Endometrial microvascular endothelial cells (primary cell): ENCODE measurements around the gene SLC4A8. TPM values are rescaled to one million over a fixed set of nuclear protein-coding genes. Genes with fewer than 3 reads are reported as not detected.

Source experiments
- in situ Hi-C: cut with HindIII; loops from 2 replicates; pipeline ENCODE4 v1.10.0; 2017; ENCODE audit warnings: low sequenced_read_pairs, low pct_unique_long_range_greater_than_20kb; ENCODE audit errors: inconsistent ontology term
- total RNA-seq: library from RNA; depleted of rRNA; stranded (reverse); fragments of >200 nt; gene quantifications from one replicate; pipeline ENCODE4 v1.2.3, GENCODE V29; 2015; ENCODE audit errors: inconsistent ontology term

Gene SLC4A8
- total RNA-seq = 5.2 TPM

DNA sequence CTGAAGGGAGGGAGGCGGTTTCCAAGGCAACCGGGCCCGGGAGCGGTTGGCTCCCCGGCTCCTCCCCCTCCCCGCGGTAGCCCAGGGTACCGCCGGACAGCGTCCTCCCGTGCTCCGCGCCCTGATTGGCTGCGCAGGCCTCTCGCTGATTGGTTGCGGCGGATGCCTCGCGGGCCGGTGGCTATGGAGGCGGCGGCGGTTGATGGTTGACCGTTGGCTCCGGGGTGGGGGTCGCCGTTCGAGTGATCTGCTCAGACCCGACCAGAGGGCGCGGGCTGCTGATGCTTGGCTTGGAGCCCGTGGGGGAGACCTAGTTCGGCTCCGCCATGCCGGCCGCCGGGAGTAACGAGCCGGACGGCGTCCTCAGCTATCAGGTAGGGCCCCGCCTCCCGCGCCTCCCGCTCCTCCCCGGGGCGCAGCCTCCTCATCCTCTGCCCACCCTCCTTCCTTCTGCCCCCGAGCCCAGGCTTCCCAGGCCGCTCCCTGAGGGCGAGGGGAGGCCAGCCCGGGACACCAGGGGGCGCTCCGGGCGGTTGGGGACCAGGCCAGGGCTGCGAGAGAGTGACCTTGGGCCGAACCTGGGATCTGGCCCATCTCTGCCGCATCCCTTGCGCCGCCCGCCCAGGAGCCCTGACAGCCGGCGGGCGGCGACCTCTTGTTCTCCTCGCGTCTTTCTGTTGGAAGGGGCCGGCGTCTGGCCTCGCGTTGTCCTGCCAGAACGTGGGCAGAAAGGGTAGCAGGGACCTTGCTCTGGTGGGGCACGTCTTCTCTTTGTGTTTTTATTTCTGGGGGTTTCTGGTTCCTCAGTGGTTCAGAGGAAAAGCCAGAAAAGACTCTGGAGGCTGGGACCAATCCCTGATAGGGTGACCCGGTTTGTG is at the start of gene SLC4A8:
Gene SLC4A8 (plus strand): TSS at position 170 of the 878 bp plus-strand sequence. CDS start 157 bp downstream, at position 327.
- in situ Hi-C loops = no loop called here

GRCh38 chr12:51374856-51375255 is 49.8 kb upstream of the SLC4A8 start:
- in situ Hi-C loops = no loop called here

DNA sequence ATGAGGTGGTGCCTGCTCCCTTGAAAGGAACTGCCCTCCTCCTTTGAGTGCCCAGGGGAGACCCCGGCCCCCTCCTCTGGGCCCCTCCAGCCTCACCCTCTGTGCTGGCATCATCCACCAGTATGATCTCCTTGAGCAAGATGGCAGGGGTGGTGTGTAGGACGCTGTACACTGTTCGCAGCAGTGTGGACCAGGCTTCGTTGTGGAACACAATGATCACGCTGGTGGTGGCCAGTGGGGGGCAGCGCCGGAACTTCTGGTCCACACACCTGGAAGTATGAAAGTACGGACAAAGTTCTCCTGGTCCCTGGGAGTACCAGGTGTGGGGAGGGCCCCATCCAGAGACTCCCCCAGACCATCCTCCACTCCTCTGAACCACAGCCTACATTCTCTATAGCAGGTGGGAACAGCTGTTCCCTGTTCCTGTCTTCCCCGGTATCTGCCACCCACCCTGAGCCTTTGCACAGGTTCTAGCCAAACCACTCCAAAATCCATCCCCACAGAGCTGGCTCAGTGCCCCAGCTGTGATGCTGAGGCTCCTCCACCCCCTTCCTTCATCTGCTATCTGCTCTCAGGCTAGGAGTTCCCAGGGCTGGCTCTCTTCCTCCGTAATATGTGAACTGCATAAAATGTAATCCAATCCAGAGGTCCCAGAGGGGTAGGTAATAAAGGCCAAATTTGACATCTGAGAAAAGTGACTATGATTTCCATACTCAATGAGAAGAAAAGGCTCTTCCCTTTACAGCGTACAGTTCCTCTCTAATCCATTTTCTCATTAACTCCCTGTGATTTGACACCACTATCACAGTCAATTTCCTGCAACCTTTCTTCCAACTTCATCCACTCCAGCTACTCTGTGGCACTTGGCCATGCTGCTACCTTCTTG is 47.3 kb upstream of the SLC4A8 start:
- in situ Hi-C loops = no loop called here

DNA sequence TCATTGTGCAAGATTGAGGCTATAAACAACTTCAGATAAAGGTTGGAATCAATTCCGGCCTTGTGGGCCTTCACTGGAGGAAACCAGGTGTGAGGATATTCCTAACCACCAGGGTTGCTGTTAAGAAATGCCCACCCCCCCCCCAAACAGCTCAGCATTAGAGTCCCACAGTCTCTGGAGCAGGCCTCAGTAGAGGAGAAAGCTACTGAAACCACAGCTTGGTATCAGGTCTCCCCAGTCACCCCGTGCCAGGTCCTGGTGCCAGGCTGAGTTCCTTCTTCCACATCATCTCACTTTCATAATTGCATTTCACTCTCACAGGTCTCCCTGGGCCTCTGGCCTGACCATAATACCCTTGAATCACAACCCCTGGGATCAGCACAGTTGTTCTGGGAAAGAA is 45.9 kb upstream of the SLC4A8 start:
- in situ Hi-C loops = no loop called here

DNA sequence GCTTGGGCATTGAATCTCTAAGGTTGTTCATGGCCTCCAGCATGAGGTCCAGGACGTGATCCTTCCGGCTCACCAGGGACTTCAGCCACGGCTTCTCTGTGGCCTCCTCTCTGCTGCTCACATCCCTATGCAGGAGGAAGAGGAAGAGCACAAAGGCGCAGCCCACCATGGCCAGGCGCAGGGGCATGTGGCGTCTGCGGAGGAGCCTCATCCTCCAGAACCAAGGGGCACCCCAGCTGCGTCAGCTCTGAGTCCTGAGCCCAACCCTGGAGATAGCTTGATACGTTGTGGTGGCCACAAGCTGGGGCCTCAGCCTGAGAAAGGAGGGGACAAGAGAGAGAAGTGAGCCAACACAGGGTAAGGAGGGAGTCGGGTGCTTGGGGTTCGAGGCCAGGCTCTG is 45.1 kb upstream of the SLC4A8 start:
- in situ Hi-C loops = no loop called here

GRCh38 chr12:51381226-51382079 is 43.2 kb upstream of the SLC4A8 start:
- in situ Hi-C loops = no loop called here

DNA sequence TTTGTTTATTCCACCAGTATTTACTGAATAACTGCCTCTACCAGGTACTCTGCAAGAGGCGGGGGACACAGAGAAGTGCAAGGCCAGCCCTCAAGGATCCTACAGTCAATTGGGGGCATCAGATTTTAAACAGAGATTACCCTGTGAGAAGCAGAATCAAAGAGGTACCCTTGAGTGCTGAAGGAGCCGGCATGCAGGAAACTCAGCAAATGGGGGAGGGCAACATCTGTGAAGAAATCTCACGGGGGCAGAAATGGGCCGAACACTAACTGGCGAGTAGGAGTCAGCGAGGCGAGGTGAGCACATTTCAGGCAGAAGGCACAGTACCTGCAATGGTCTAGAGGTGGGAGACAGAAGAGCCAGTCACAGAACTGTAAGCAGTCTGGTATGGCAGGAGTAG is 42.5 kb upstream of the SLC4A8 start:
- in situ Hi-C loops = no loop called here

- in situ Hi-C loops = no loop called here
These were observed 41.2 kb upstream of the SLC4A8 start for GRCh38 chr12:51383269-51383905.

GRCh38 chr12:51386351-51386750 is 38.3 kb upstream of the SLC4A8 start:
- in situ Hi-C loops = no loop called here

GRCh38 chr12:51388069-51388799 is 36.4 kb upstream of the SLC4A8 start:
- in situ Hi-C loops = no loop called here

- in situ Hi-C loops = no loop called here
These were observed 35.8 kb upstream of the SLC4A8 start for GRCh38 chr12:51388846-51389245.

DNA sequence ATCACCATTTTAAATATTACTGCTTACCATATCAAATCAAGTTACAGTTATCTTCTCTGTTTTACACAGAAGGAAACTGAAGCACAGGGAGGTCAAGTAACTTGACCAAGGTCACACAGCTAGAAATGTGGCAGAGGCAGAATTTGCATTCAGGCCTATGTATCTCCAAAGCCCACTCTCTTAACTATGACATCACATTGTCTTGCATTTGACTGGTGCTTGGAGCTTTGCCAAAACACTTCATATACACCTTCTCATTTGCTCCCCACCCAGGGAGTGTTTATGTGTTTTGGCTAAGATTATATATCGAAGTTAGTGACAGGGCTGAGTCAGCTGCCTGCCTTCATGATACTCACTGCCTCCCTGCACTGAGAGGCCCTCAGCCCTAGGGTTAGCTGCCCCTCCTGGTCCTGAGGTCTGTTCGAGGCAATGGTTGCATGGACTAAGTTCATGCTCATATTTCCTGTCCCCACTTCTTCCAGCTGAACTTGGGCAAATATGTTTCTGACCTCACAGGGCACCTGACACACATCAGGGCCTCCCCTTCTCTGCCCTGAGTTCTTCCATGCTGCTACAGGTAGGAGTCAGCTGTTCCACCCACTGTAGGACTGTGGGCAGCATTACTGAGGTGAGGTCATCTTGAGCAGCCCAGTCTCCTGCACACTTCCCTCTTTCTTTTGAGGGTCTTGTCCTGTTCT is 35.2 kb upstream of the SLC4A8 start:
- in situ Hi-C loops = no loop called here

- in situ Hi-C loops = no loop called here
These were observed 34.2 kb upstream of the SLC4A8 start for GRCh38 chr12:51390457-51390856.

DNA sequence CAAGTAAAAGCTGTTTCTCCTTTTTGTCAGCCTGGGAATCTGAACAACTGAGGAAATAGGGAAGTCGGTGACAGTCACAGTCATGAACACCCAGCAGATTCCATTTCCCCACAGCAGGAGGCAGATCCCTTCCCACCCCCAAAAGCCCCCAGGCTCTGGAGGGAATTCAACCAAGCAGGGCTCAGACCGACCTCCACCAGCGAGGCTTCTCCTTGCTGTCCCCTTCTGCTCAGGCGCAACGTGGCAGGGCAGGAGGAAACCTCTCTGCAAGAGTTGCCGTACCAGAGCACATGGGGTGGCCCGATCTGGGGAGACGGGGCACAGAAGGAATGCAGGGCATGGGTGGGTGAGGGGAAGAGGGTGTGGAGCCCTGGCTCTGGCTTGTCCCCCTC is 33.7 kb upstream of the SLC4A8 start:
- in situ Hi-C loops = no loop called here

- in situ Hi-C loops = no loop called here
These were observed 33.1 kb upstream of the SLC4A8 start, which contains the start of gene GALNT6 for GRCh38 chr12:51391283-51392123. GALNT6 (minus strand) TSS chr12:51391406; CDS start chr12:51379781, 11,625 bp downstream.

GRCh38 chr12:51392556-51393237 is 31.9 kb upstream of the SLC4A8 start:
- in situ Hi-C loops = no loop called here
